RWPE1 (cell line): Measurements from ENCODE around the gene DGCR2.

Experiments used
- CTCF ChIA-PET: fragments of 350-600 bp; sonication (Branson Sonifier 250); formaldehyde crosslinking; extraction: SDS; loops from one replicate; lab custom pipeline; 2021; lab: Yijun Ruan, JAX
- POLR2A ChIA-PET: fragments of 400-600 bp; formaldehyde crosslinking; extraction: SDS; loops from one replicate; lab custom pipeline; 2020; ENCODE audit warnings: antibody characterized with exemption; ENCODE audit not compliant: low non-redundant PET; lab: Yijun Ruan, JAX
- DNase-seq: peaks from one replicate; pipeline ENCODE4 v3.0.0; 2012; ENCODE audit warnings: low spot score
- H3K27ac ChIP-seq: fragments of 450-650 bp; 2 replicates; pipeline ENCODE4 v1.5.1; 2017
- TF ChIP-seq, protein P1 (sequence below): fragments of 450-650 bp; conservative IDR thresholded peaks from 2 replicates; pipeline ENCODE4 v1.5.1; 2017; ENCODE audit warnings: low read depth, mild to moderate bottlenecking

The DGCR2 gene

DNA sequence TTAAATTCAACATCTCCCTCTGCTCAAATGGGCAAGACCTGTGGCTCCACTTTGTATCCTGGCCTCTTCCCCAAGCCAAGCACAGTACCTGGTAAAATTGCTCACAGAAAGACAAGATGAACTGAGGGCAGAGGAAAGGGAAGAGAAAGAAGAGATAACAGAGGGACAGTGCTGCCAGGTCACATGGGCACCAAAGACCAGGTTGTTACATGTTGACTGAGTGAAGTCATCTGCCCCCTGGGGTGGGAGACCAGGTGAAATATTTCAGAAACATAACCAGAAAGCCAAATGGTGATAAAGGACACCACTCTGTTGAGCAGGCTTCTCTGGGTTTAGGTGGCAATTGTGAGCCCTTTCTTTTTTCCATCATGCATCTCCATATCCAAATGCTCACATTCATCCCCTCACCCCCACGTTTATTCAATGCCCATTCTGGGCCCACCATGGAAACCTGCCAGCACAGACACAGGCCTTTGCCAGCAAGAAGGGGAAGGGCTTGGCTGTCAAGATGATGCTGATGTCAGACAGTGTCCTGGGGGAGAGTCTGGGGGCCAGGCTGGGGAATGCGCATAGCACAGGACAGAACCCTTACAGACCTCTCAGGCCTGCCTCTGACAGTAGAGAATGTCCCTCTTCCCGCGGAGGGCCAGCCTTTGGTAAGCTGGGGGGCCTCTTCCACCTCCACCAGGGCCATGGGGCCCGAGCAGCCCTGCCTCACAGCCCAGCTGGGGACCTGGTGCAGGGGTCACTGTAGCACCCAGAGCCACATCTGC lies 51.6 kb downstream of the DGCR2 start:
- TF ChIP-seq, protein P1, sequence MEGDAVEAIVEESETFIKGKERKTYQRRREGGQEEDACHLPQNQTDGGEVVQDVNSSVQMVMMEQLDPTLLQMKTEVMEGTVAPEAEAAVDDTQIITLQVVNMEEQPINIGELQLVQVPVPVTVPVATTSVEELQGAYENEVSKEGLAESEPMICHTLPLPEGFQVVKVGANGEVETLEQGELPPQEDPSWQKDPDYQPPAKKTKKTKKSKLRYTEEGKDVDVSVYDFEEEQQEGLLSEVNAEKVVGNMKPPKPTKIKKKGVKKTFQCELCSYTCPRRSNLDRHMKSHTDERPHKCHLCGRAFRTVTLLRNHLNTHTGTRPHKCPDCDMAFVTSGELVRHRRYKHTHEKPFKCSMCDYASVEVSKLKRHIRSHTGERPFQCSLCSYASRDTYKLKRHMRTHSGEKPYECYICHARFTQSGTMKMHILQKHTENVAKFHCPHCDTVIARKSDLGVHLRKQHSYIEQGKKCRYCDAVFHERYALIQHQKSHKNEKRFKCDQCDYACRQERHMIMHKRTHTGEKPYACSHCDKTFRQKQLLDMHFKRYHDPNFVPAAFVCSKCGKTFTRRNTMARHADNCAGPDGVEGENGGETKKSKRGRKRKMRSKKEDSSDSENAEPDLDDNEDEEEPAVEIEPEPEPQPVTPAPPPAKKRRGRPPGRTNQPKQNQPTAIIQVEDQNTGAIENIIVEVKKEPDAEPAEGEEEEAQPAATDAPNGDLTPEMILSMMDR: no peak
- DNase-seq: no peak
- POLR2A ChIA-PET: no interaction called here

DNA sequence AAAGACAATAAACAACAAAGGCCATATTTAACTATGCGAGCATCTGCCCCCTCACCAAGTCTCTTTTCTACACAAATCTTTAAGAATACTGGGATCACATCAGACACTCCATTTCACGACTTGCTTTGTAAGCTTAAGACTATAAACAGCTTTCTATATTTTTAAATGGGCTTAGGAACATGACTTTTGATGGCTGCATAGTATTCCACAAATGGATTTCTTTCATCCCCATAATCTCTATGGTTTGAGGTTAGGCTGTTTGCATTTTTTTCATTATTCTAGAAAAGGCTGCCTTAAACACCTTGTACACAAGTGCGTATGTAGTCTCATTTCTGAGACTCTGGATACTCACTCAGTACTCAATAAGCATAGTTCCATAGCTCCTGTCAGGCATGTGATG lies 52.8 kb downstream of the DGCR2 start:
- H3K27ac ChIP-seq: no peak overlapping the region
- TF ChIP-seq, protein P1: no peak
- ChIA-PET CTCF (interaction anchor here (0.7 kb wide), 1 partner anchor 91 kb away, joined by 3 read pairs; no protein-coding TSS in a partner anchor), POLR2A (no interaction called here)
- DNase-seq: no peak

More for the DNA sequence above, 51.6 kb downstream of the DGCR2 start:
- CTCF ChIA-PET: no interaction called here
- peak overlapping the region; percentile 44 for H3K27ac ChIP-seq

DNA sequence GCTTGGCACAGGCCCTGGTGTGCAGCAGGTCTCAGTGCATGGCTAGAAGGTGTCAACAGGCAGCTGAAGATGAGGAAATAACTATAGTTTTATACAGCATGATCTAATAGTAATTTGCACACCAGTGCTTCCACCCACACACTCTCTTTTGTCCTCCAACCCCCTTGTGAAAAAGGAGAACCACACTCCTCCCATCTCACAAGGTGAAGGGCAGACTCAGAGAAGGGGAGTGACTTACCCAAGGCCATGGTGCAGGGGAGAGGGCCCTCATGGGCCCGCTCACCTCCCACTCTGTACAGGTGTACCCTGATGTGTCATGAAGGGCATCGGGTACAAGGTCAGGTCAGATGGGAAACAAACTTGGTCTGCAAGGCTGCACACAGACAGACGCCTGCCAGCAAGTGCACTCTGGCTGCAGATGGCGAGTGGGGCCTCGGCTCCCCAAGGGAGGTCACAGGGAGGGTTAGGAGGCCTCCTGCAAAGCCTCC lies 53.4 kb downstream of the DGCR2 start:
- H3K27ac ChIP-seq: peak overlapping the region; percentile 95
- DNase-seq: no peak
- POLR2A ChIA-PET: no interaction called here
- CTCF ChIA-PET: no interaction called here
- TF ChIP-seq, protein P1: no peak

DNA sequence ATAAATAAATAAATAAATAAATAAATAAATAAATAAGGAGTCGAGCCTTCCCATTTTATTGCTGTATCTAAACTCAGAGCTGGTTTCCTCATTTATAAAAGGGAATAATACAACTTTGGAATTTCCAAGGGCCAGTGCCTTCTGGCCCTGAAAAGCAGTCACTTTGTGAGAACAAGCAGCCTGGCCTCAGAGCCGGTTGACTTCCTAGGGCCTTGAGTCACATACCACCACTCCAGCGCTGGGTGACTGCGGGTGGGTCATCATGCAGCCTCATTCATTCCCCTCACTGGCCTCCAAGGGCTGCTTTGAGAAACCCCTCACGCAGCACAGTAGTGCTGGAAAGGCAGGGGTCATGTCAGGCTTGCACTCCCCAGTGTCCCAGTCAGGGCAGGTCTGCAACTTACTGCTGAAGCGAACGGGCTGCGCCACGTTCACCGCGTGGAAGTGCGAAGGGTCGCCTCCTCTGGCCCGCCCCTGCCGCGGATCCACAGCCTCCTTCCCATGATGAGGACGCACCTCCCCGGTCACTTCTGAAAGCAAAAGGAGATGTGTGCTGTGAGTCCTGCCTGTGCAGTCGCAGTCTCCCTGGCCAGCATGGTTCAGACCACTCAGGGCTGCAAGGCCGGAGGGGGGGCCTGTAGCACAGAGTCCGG lies 54.4 kb downstream of the DGCR2 start:
- DNase-seq: no peak
- H3K27ac ChIP-seq: peak overlapping the region; percentile 95
- POLR2A ChIA-PET: no interaction called here
- CTCF ChIA-PET: no interaction called here
- TF ChIP-seq, protein P1: no peak

DNA sequence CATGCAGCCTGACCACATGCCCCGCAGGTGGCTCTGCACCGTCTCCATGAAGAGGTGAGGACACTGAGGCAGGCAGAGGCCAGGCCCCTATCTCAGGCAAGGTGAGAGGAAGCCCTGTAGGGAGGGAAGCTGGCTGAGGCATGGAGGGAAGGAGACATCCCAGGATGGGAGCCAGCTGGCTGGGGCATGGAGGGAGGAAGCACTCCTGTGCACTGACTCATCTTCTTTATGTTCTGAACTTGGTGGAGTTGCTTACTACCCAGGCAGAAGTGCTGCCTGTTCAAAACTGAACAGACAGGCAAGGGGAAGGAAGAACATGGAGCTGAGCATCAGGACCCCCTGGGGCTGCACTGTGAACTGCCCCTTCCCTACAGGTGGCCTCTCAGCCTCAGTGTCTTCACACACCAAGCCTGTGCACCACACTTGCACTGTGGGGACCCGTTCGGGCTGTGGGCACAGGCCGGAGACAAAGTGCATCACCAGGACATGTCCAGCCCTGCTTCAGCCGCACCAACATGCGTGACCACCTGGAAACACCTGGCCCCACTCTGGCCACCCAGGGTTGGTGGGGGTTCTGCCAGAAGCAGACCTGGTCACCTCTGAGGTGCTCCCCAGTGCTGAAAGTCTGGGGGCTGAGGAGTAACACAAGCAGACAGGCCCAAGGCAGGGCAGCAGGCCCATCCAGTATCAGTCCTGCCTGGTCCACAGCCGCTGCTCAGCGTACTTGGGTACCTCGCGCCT lies 55.5 kb downstream of the DGCR2 start:
- peak; percentile 76 for DNase-seq
- TF ChIP-seq, protein P1: no peak
- POLR2A ChIA-PET: no interaction called here
- CTCF ChIA-PET: no interaction called here
- peak overlapping the region; percentile 95 for H3K27ac ChIP-seq

DNA sequence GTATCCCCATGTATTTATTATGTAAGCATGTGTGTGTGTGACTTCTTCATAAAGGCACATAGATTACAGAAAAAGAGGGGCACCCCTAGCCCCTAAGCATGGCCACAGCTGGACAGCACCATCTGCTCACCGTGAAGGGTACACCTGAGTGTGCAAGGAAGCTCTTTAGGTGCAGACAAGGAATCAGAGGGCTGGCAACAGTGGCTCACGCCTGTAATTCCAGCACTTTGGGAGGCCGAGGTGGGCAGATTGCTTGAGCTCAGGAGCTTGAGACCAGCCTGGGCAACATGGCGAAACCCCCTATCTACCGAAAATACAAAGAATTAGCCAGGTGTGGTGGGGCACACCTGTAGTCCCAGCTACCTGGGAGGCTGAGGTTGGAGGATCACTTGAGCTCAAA lies 56.3 kb downstream of the DGCR2 start:
- DNase-seq: no peak
- H3K27ac ChIP-seq: peak overlapping the region; percentile 95
- POLR2A ChIA-PET: no interaction called here
- CTCF ChIA-PET: no interaction called here
- TF ChIP-seq, protein P1: no peak
